OCI-LY3 (cell line): ENCODE results near the gene ENHO.

ENCODE experiments used
- H2AFZ ChIP-seq: fragments of 200-600, 300-600 bp; shearing (Covaris generic); 2 replicates; pipeline ENCODE4 v1.6.0; 2014; ENCODE audit warnings: antibody characterized with exemption, low read depth, low read length
- H3K27ac ChIP-seq: fragments of 200-600, 300-600 bp; sonication (generic); 2 replicates; pipeline ENCODE4 v1.5.1; 2014; ENCODE audit warnings: mild to moderate bottlenecking, low read length, moderate library complexity, mixed read lengths
- H3K27me3 ChIP-seq: fragments of 200-600, 300-600 bp; sonication (generic); 2 replicates; pipeline ENCODE4 v1.6.1; 2014; ENCODE audit warnings: low read depth, low read length, mixed read lengths
- H3K36me3 ChIP-seq: fragments of 200-600, 300-600 bp; sonication (generic); replicated peaks from 2 replicates; pipeline ENCODE3; 2014; ENCODE audit warnings: low read depth, low read length, mixed read lengths
- H3K4me1 ChIP-seq: fragments of 300-600, 200-600 bp; sonication (generic); 2 replicates; pipeline ENCODE4 v1.6.1; 2014; ENCODE audit warnings: low read length, mixed read lengths
- H3K4me2 ChIP-seq: fragments of 200-600, 300-600 bp; sonication (generic); 2 replicates; pipeline ENCODE4 v1.6.1; 2014; ENCODE audit warnings: low read length, mixed read lengths
- H3K4me3 ChIP-seq: fragments of 300-600, 200-600 bp; sonication (generic); 2 replicates; pipeline ENCODE4 v1.5.1; 2014; ENCODE audit warnings: antibody characterized with exemption, mild to moderate bottlenecking, low read length, moderate library complexity
- H3K79me2 ChIP-seq: fragments of 300-600, 200-600 bp; shearing (Covaris generic); 2 replicates; pipeline ENCODE4 v1.6.1; 2014; ENCODE audit warnings: mild to moderate bottlenecking, low read length, mixed read lengths
- H3K9ac ChIP-seq: fragments of 300-600, 200-600 bp; shearing (Covaris generic); 2 replicates; pipeline ENCODE4 v1.6.0; 2014; ENCODE audit warnings: mild to moderate bottlenecking, low read length, moderate library complexity
- H3K9me3 ChIP-seq: fragments of 200-600, 300-600 bp; shearing (Covaris generic); 2 replicates; pipeline ENCODE4 v1.6.1; 2014; ENCODE audit warnings: low read length, mixed read lengths; ENCODE audit not compliant: insufficient read depth
- H4K20me1 ChIP-seq: fragments of 200-600, 300-600 bp; sonication (generic); 2 replicates; pipeline ENCODE4 v1.6.1; 2016; ENCODE audit warnings: low read length, mixed read lengths; ENCODE audit not compliant: insufficient read depth
- EZH2phosphoT487 ChIP-seq: fragments of 200-600 bp; shearing (Covaris generic); IDR thresholded peaks from 2 replicates; pipeline ENCODE4 v1.6.1; 2018; ENCODE audit warnings: antibody characterized with exemption, mixed run types, low read depth
- TF ChIP-seq, protein P1 (sequence below): fragments of 200-600, 300-600 bp; sonication (generic); IDR thresholded peaks from 2 replicates; pipeline ENCODE4 v1.5.1; 2014; ENCODE audit warnings: antibody characterized with exemption, low read length, low read depth

The ENHO gene

DNA sequence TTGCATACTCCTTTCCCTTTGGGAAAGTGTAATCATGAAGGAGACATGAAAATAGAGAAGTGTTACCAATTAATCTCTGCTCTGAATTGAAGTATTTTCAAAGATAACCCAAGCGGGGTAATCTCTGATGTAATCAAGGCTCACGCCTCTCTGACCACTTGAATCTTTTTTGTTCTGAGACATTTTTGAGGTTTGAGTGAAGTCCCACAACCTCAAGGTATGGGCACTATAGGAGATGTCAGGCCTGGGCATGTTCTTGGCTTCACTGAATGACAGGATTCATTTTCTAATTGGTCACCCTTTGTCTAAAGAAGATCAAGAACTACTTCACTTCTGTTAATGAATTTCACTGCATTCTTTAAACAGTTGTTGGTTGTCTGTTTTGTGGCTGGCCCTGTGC is 23.7 kb downstream of the ENHO start:
- Histone ChIP-seq H3K27ac (no peak overlapping the region), H3K36me3 (no peaks in the 10 kb centered on the region), H3K4me2 (no peak overlapping the region), H3K27me3 (peaks cover 7% of the 10 kb centered on the region), H3K9me3 (no peaks in the 10 kb centered on the region), H3K4me1 (peaks cover 3% of the 10 kb centered on the region; the same call in 1 of the 2 replicates), H3K79me2 (no peaks in the 10 kb centered on the region), H2AFZ (no peak overlapping the region), H4K20me1 (peaks cover 13% of the 10 kb centered on the region; the same call in 1 of the 2 replicates), H3K9ac (no peak overlapping the region), H3K4me3 (no peak overlapping the region)
- TF ChIP-seq, protein P1, sequence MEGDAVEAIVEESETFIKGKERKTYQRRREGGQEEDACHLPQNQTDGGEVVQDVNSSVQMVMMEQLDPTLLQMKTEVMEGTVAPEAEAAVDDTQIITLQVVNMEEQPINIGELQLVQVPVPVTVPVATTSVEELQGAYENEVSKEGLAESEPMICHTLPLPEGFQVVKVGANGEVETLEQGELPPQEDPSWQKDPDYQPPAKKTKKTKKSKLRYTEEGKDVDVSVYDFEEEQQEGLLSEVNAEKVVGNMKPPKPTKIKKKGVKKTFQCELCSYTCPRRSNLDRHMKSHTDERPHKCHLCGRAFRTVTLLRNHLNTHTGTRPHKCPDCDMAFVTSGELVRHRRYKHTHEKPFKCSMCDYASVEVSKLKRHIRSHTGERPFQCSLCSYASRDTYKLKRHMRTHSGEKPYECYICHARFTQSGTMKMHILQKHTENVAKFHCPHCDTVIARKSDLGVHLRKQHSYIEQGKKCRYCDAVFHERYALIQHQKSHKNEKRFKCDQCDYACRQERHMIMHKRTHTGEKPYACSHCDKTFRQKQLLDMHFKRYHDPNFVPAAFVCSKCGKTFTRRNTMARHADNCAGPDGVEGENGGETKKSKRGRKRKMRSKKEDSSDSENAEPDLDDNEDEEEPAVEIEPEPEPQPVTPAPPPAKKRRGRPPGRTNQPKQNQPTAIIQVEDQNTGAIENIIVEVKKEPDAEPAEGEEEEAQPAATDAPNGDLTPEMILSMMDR: no peak
- no peak for TF ChIP-seq EZH2phosphoT487

DNA sequence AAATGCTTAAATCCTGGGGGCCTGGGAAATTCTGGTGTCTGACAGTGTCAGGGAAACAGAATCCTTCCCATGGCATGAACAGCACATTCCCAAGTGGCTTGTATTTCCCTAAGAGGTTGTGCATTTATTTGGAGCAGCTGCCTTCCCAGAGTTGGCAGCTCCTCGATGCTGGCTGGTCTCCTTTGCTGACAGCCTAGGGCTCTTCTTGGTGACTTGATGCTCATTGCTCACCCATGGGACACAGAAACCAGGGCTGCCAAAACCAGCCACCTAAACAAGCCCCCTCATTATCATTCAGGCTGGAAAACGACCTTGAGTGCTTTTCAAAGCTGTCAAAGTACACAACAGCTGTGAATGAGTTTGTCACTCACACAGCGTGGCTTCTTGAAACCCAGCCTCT is 24.2 kb downstream of the ENHO start:
- TF ChIP-seq EZH2phosphoT487: no peak
- TF ChIP-seq, protein P1: no peak
- H3K4me1 ChIP-seq: peaks cover 3% of the 10 kb centered on the region; the same call in 1 of the 2 replicates
- H3K27ac ChIP-seq: no peak overlapping the region
- no peak overlapping the region for H3K4me3 ChIP-seq
- no peak overlapping the region for H3K4me2 ChIP-seq
- no peaks in the 10 kb centered on the region for H3K79me2 ChIP-seq
- peaks cover 16% of the 10 kb centered on the region; the same call in 1 of the 2 replicates for H4K20me1 ChIP-seq
- no peak overlapping the region for H3K9ac ChIP-seq
- peaks cover 6% of the 10 kb centered on the region for H3K27me3 ChIP-seq
- H2AFZ ChIP-seq: no peak overlapping the region
- H3K36me3 ChIP-seq: no peaks in the 10 kb centered on the region
- H3K9me3 ChIP-seq: no peaks in the 10 kb centered on the region

DNA sequence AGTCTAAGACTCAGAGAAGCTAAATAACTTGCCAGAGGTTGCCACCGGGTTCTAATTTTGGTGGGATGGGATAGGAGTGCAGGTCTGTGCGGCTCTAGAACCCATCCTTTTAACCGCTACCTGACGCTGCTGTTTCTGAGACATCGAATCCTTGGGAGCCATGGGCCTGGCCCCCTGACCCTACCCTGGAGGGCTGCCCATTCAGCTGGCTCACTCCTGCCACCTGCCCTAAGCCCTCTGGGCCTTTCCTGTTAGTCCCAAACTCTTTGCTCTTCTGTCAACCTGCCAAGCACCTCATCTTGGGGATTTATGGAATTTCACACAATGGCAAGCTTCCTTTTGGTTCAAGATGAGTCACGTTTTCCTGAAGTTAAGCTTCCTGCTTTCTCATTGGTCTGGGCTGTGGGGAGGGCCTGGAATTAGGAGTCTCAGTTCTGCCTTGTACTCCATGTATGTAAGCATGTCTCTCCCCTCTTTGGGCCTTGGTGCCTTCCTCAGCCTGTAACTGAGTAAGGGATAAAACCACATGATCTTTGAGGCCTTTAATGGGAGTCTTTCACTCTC is 26.6 kb downstream of the ENHO start:
- Histone ChIP-seq H3K4me3 (no peak overlapping the region), H3K4me1 (peaks cover 3% of the 10 kb centered on the region; the same call in 1 of the 2 replicates), H3K9ac (no peak overlapping the region), H3K79me2 (no peaks in the 10 kb centered on the region), H3K36me3 (no peaks in the 10 kb centered on the region), H2AFZ (no peak overlapping the region), H3K27me3 (peaks cover 12% of the 10 kb centered on the region), H4K20me1 (peaks cover 18% of the 10 kb centered on the region; the same call in 1 of the 2 replicates), H3K4me2 (no peak overlapping the region), H3K9me3 (no peaks in the 10 kb centered on the region), H3K27ac (no peak overlapping the region)
- TF ChIP-seq, protein P1: no peak
- no peak for TF ChIP-seq EZH2phosphoT487

DNA sequence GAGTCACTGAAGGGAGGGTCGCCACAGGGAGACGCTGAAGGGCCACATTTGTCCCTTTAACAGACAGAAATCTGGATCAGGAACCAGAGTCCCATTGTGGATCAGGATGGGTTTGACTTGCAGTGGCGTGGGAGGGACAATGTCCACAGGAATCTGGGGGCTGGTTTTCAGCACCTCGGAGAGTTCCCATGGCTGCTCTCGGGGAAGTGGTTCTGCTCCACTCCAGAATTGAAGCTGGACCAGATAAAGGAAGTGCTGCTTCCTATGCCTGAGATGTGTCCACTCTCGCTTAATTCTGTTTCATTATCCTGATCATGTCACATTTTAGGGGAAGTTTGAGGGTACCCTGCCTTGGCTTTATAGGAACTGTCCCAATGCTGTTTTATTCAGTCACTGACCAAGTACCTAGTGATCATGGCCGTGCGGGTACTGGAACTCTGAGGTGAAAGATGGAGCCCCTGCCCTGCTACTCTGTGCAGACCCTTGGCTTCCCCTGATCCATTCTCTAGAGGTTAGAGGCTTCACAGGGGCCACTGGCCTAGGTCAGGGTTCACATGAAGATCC is 28.7 kb downstream of the ENHO start:
- Histone ChIP-seq H3K36me3 (no peaks in the 10 kb centered on the region), H2AFZ (no peak overlapping the region), H3K9me3 (no peaks in the 10 kb centered on the region), H3K9ac (no peak overlapping the region), H3K4me1 (no peaks in the 10 kb centered on the region), H3K79me2 (no peaks in the 10 kb centered on the region), H4K20me1 (peaks cover 24% of the 10 kb centered on the region; the same call in 1 of the 2 replicates), H3K4me3 (no peak overlapping the region), H3K27me3 (peaks cover 24% of the 10 kb centered on the region), H3K4me2 (no peak overlapping the region), H3K27ac (no peak overlapping the region)
- TF ChIP-seq EZH2phosphoT487: no peak
- TF ChIP-seq, protein P1: no peak
